ENCODE measurements around the gene BRI3BP.
"Not testable (repeated sequence)": the region's sequence is repeated elsewhere in the genome, so short reads cannot be mapped to it uniquely, and the experiment has no call there.

The BRI3BP gene

DNA sequence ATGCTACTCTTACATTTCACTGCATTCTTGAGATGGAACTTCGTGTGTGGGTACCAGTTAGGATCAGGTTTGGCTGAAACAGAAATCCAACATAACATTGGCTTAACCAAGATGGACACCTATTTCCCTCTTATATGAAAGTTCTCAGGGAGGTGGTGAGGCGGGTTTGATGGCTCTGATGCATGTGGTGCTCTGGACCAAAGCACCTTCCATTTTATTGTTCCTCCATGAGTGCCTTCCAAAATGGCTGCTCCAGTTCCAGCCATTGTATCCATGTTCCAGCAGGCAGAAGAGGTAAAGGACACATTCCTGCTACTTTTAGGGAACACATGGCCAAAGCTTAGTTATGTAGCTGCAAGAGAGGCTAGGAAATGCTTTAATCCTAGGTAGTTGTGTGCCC is 29.6 kb downstream of the BRI3BP start:
- no peaks in the 10 kb centered on the region for H3K4me1 Mint-ChIP-seq (ENCODE audit: low read depth)
- no peaks in the 10 kb centered on the region for H3K27me3 Mint-ChIP-seq
- H3K9me3 Mint-ChIP-seq = no peaks in the 10 kb centered on the region
- peaks cover 86% of the 10 kb centered on the region for H3K36me3 Mint-ChIP-seq (ENCODE audit: low read depth)
- H3K4me3 Mint-ChIP-seq = no peak overlapping the region
- H3K27ac Mint-ChIP-seq = no peak overlapping the region
- no peak for DNase-seq

GRCh38 chr12:125024949-125025563 is 31.6 kb downstream of the BRI3BP start:
- Mint-ChIP-seq H3K36me3 (ENCODE audit: low read depth) (peaks cover 83% of the 10 kb centered on the region), H3K27ac (no peak overlapping the region), H3K27me3 (no peaks in the 10 kb centered on the region), H3K4me1 (ENCODE audit: low read depth) (no peaks in the 10 kb centered on the region), H3K9me3 (no peaks in the 10 kb centered on the region), H3K4me3 (no peak overlapping the region)
- DNase-seq = no peak

GRCh38 chr12:125025606-125026235 is 32.3 kb downstream of the BRI3BP start:
- Mint-ChIP-seq H3K9me3 (no peaks in the 10 kb centered on the region), H3K27me3 (no peaks in the 10 kb centered on the region), H3K4me1 (ENCODE audit: low read depth) (no peaks in the 10 kb centered on the region), H3K36me3 (ENCODE audit: low read depth) (peaks cover 77% of the 10 kb centered on the region), H3K27ac (no peak overlapping the region), H3K4me3 (no peak overlapping the region)
- no peak for DNase-seq

- H3K4me1 Mint-ChIP-seq (ENCODE audit: low read depth) = no peaks in the 10 kb centered on the region
- DNase-seq = no peak
- H3K36me3 Mint-ChIP-seq (ENCODE audit: low read depth) = peaks cover 58% of the 10 kb centered on the region
Observed at GRCh38 chr12:125028106-125028505, 34.7 kb downstream of the BRI3BP start.

DNA sequence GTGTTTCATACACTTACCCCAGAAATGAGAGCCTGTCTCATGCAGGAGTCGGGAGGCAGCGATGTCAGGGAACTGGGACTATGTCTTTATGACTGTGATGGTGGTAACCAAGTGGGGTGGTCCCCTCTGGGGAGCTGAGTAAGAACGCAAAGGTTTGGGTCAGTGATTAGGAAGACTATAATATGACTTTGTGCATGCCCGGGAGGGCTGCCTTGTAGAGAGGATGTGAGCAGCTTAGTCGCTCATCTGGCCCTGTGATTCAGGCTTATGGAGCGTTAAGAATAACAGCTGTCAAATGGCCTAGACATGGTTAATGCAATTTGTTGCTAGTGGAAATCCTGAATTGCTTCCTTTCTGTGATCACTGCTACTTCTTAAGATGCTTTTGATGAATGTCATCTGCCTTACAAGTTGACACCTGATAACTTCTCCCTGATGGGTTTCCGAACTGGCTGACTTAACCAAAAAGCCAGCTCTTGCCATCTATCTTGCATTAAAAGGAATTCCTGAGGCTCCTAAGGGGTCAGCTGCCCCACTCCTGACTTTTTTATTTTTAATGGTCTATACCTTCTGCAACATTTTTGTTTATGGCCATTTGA is 36.4 kb downstream of the BRI3BP start:
- no peaks in the 10 kb centered on the region for H3K27me3 Mint-ChIP-seq
- H3K4me1 Mint-ChIP-seq (ENCODE audit: low read depth) = no peaks in the 10 kb centered on the region
- H3K27ac Mint-ChIP-seq = no peak overlapping the region
- peaks cover under 1% of the 10 kb centered on the region for H3K9me3 Mint-ChIP-seq
- peaks cover 40% of the 10 kb centered on the region for H3K36me3 Mint-ChIP-seq (ENCODE audit: low read depth)
- no peak for DNase-seq
- H3K4me3 Mint-ChIP-seq = no peak overlapping the region

More at GRCh38 chr12:125028106-125028505, 34.7 kb downstream of the BRI3BP start:
- H3K27me3 Mint-ChIP-seq = no peaks in the 10 kb centered on the region
- no peak overlapping the region for H3K4me3 Mint-ChIP-seq
- no peak overlapping the region for H3K27ac Mint-ChIP-seq
- no peaks in the 10 kb centered on the region for H3K9me3 Mint-ChIP-seq

DNA sequence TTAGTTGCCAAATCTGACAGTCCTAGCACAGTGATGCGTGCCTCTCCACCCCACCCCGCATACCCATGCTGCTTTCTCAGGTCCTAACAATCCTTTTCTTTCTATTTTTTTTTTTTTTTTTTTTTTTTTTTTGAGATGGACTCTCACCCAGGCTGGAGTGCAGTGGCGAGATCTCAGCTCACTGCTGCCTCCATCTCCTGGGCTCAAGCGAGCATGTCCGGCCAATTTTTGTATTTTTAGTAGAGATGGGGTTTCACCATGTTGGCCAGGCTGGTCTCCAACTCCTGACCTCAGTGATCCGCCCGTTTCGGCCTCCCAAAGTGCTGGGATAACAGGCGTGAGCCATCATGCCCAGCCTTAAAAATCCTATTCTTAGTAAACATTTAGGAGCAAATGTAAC is 38.0 kb downstream of the BRI3BP start:
- not testable (repeated sequence) for H3K4me1 Mint-ChIP-seq (ENCODE audit: low read depth); H3K27ac Mint-ChIP-seq; H3K27me3 Mint-ChIP-seq; H3K4me3 Mint-ChIP-seq; H3K9me3 Mint-ChIP-seq; DNase-seq
- H3K36me3 Mint-ChIP-seq (ENCODE audit: low read depth) = peaks cover 24% of the 10 kb centered on the region

- H3K27ac Mint-ChIP-seq = no peak overlapping the region
- H3K4me3 Mint-ChIP-seq = no peak overlapping the region
- H3K36me3 Mint-ChIP-seq (ENCODE audit: low read depth) = peaks cover 18% of the 10 kb centered on the region
- H3K9me3 Mint-ChIP-seq = peaks cover 3% of the 10 kb centered on the region
- H3K27me3 Mint-ChIP-seq = no peaks in the 10 kb centered on the region
- no peaks in the 10 kb centered on the region for H3K4me1 Mint-ChIP-seq (ENCODE audit: low read depth)
- DNase-seq = no peak
Observed at GRCh38 chr12:125032466-125033152, 39.2 kb downstream of the BRI3BP start.

DNA sequence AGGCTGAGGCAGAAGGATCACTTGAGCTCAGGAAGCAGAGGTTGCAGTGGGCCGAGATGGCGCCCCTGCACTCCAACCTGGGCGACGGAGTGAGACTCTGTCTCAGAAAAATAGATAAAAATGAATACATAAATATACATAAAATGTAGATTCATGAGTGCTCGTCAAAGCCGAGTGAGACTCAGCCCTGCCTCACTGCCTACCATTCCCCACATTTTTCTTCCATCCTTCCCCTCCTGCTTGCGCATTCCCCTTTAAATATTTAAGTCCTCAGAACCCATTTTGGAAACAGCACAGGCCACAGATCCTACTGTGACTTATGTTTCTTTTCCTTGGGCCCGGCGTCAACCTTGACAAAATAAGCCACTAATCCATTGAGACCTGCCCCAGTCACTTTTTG is 39.8 kb downstream of the BRI3BP start:
- Mint-ChIP-seq H3K9me3 (peaks cover 3% of the 10 kb centered on the region), H3K36me3 (ENCODE audit: low read depth) (peaks cover 13% of the 10 kb centered on the region), H3K4me3 (no peak overlapping the region), H3K27me3 (no peaks in the 10 kb centered on the region), H3K4me1 (ENCODE audit: low read depth) (no peaks in the 10 kb centered on the region), H3K27ac (no peak overlapping the region)
- no peak for DNase-seq

GRCh38 chr12:125038976-125039625 is 45.7 kb downstream of the BRI3BP start:
- Mint-ChIP-seq H3K9me3 (peaks cover 3% of the 10 kb centered on the region), H3K4me1 (ENCODE audit: low read depth) (no peaks in the 10 kb centered on the region), H3K36me3 (ENCODE audit: low read depth) (no peaks in the 10 kb centered on the region), H3K27ac (no peak overlapping the region), H3K4me3 (no peak overlapping the region), H3K27me3 (no peaks in the 10 kb centered on the region)
- no peak for DNase-seq

DNA sequence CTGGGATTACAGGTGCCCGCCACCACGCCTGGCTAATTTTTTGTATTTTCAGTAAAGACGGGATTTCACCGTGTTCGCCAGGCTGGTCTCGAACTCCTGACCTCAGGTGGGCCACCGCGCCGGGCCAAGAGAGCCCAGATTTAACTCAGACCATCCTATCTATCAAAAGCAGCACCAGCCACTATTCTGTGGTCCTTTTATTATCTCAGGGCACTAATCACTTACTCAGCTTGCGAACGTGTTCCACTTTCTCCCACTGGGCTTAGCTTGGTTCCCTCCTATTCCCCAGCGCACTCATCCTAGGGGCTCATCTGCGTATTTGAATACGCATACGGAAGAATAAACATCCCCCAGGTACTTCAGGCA is 55.6 kb downstream of the BRI3BP start:
- no peaks in the 10 kb centered on the region for H3K27me3 Mint-ChIP-seq
- H3K4me3 Mint-ChIP-seq = peak overlapping the region; percentile 79
- no peaks in the 10 kb centered on the region for H3K36me3 Mint-ChIP-seq (ENCODE audit: low read depth)
- peaks cover 10% of the 10 kb centered on the region for H3K4me1 Mint-ChIP-seq (ENCODE audit: low read depth)
- no peak for DNase-seq
- H3K9me3 Mint-ChIP-seq = no peaks in the 10 kb centered on the region
- peak overlapping the region; percentile 84 for H3K27ac Mint-ChIP-seq

- no peaks in the 10 kb centered on the region for H3K27me3 Mint-ChIP-seq
- peaks cover 10% of the 10 kb centered on the region for H3K4me1 Mint-ChIP-seq (ENCODE audit: low read depth)
- peak overlapping the region; percentile 79 for H3K4me3 Mint-ChIP-seq
- H3K27ac Mint-ChIP-seq = no peak overlapping the region
- no peak for DNase-seq
- H3K9me3 Mint-ChIP-seq = no peaks in the 10 kb centered on the region
- H3K36me3 Mint-ChIP-seq (ENCODE audit: low read depth) = no peaks in the 10 kb centered on the region
Observed at GRCh38 chr12:125050446-125050845, 57.0 kb downstream of the BRI3BP start.

DNA sequence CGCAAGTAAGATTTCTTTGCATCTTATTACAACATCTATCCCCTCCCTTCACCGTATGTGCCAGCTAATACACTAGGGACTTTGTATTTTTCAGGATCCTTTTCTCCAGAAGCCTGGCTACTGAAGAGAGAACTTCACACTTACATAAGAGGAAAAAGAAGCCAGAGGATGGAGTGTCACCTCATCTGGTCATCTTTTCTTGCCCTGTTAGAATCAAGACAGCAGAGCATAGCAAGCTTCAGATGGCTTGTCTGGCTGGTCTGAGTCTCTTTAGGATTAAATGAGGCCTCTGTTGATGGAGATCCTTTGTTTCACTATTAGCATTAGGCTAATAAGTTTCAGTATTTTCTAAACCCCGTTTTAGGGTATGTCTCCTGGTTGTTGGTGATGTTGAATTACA is 57.4 kb downstream of the BRI3BP start:
- Mint-ChIP-seq H3K4me1 (ENCODE audit: low read depth) (peaks cover 10% of the 10 kb centered on the region), H3K36me3 (ENCODE audit: low read depth) (no peaks in the 10 kb centered on the region), H3K4me3 (no peak overlapping the region), H3K9me3 (no peaks in the 10 kb centered on the region), H3K27me3 (no peaks in the 10 kb centered on the region), H3K27ac (no peak overlapping the region)
- no peak for DNase-seq

- no peaks in the 10 kb centered on the region for H3K36me3 Mint-ChIP-seq (ENCODE audit: low read depth)
- H3K27ac Mint-ChIP-seq = no peak overlapping the region
- H3K9me3 Mint-ChIP-seq = no peaks in the 10 kb centered on the region
- H3K4me1 Mint-ChIP-seq (ENCODE audit: low read depth) = peaks cover 10% of the 10 kb centered on the region
- peaks cover 7% of the 10 kb centered on the region for H3K27me3 Mint-ChIP-seq
- no peak overlapping the region for H3K4me3 Mint-ChIP-seq
- DNase-seq = no peak
Observed at GRCh38 chr12:125053821-125054220, 60.4 kb downstream of the BRI3BP start.

- H3K27ac Mint-ChIP-seq = no peak overlapping the region
Observed at GRCh38 chr12:125055591-125055990, 62.1 kb downstream of the BRI3BP start.

More at GRCh38 chr12:125055591-125055990, 62.1 kb downstream of the BRI3BP start:
- Mint-ChIP-seq H3K4me1 (ENCODE audit: low read depth) (peaks cover under 1% of the 10 kb centered on the region), H3K36me3 (ENCODE audit: low read depth) (no peaks in the 10 kb centered on the region), H3K9me3 (no peaks in the 10 kb centered on the region), H3K27me3 (peaks cover 7% of the 10 kb centered on the region), H3K4me3 (no peak overlapping the region)
- no peak for DNase-seq
